ENCODE measurements around the gene ST3GAL5. TPM values are rescaled to one million over a fixed set of nuclear protein-coding genes. Genes with fewer than 3 reads are reported as not detected.

ST3GAL5 gene
- total RNA-seq, 1 donor from 2014 or later, result 29.7 TPM

GRCh38 chr2:85810371-85811179 lies 78.2 kb downstream of the ST3GAL5 start:
- no peak overlapping the region for H3K4me3 ChIP-seq (ENCODE audit: low read depth, low read length)
- DNase-seq (ENCODE audit: low read depth), result no peak
- no peaks in the 10 kb centered on the region for H3K27me3 ChIP-seq (ENCODE audit: control insufficient read depth, insufficient read depth, low read length)
- no peak for TF ChIP-seq CTCF (IDR thresholded peaks at IDR 0.05; ENCODE audit: insufficient read depth, low read length, severe bottlenecking)
- H3K36me3 ChIP-seq (ENCODE audit: control insufficient read depth, insufficient read depth, low read length), result no peaks in the 10 kb centered on the region
- FAIRE-seq, result no peak

- FAIRE-seq (no peak), DNase-seq (ENCODE audit: low read depth) (no peak)
- TF ChIP-seq CTCF (IDR thresholded peaks at IDR 0.05; ENCODE audit: insufficient read depth, low read length, severe bottlenecking), result no peak
- H3K4me3 ChIP-seq (ENCODE audit: low read depth, low read length), result no peak overlapping the region
- no peaks in the 10 kb centered on the region for H3K27me3 ChIP-seq (ENCODE audit: control insufficient read depth, insufficient read depth, low read length)
- no peaks in the 10 kb centered on the region for H3K36me3 ChIP-seq (ENCODE audit: control insufficient read depth, insufficient read depth, low read length)
Measured at GRCh38 chr2:85807756-85808155, 81.0 kb downstream of the ST3GAL5 start.

- TF ChIP-seq CTCF (IDR thresholded peaks at IDR 0.05; ENCODE audit: insufficient read depth, low read length, severe bottlenecking), result no peak
- FAIRE-seq (no peak), DNase-seq (ENCODE audit: low read depth) (peak; percentile 22)
- H3K27me3 ChIP-seq (ENCODE audit: control insufficient read depth, insufficient read depth, low read length), result no peaks in the 10 kb centered on the region
- H3K4me3 ChIP-seq (ENCODE audit: low read depth, low read length), result no peak overlapping the region
- H3K36me3 ChIP-seq (ENCODE audit: control insufficient read depth, insufficient read depth, low read length), result no peaks in the 10 kb centered on the region
Measured at GRCh38 chr2:85806358-85807118, 82.3 kb downstream of the ST3GAL5 start.

GRCh38 chr2:85804583-85804982 lies 84.2 kb downstream of the ST3GAL5 start:
- peak; percentile 47 for TF ChIP-seq CTCF (IDR thresholded peaks at IDR 0.05; ENCODE audit: insufficient read depth, low read length, severe bottlenecking)
- no peaks in the 10 kb centered on the region for H3K36me3 ChIP-seq (ENCODE audit: control insufficient read depth, insufficient read depth, low read length)
- no peak for FAIRE-seq
- no peaks in the 10 kb centered on the region for H3K27me3 ChIP-seq (ENCODE audit: control insufficient read depth, insufficient read depth, low read length)
- no peak overlapping the region for H3K4me3 ChIP-seq (ENCODE audit: low read depth, low read length)
- DNase-seq (ENCODE audit: low read depth), result peak; percentile 14

- H3K36me3 ChIP-seq (ENCODE audit: control insufficient read depth, insufficient read depth, low read length), result no peaks in the 10 kb centered on the region
- DNase-seq (ENCODE audit: low read depth) (no peak), FAIRE-seq (no peak)
- H3K27me3 ChIP-seq (ENCODE audit: control insufficient read depth, insufficient read depth, low read length), result no peaks in the 10 kb centered on the region
- no peak for TF ChIP-seq CTCF (IDR thresholded peaks at IDR 0.05; ENCODE audit: insufficient read depth, low read length, severe bottlenecking)
- H3K4me3 ChIP-seq (ENCODE audit: low read depth, low read length), result no peak overlapping the region
Measured at GRCh38 chr2:85803704-85804425, 84.9 kb downstream of the ST3GAL5 start.
